Measurements from ENCODE around the gene ICAM3. TPM values are rescaled to one million over a fixed set of nuclear protein-coding genes. Genes with fewer than 3 reads are reported as not detected.
A peak's percentile ranks its signal among the peaks of the same experiment; 100 is the strongest.

ICAM3 gene
- total RNA-seq, 2 donors from 2014 or later: 23.4 to 25.3 TPM

- intact Hi-C loops (cut with DNase I): no loop called here
- ATAC-seq (no peak), DNase-seq (no peak)
Observed at GRCh38 chr19:10295847-10296591, 43.4 kb downstream of the ICAM3 start.

- DNase-seq (no peak), ATAC-seq (no peak)
- intact Hi-C loops (cut with DNase I): no loop called here
Observed at GRCh38 chr19:10295305-10295846, 44.0 kb downstream of the ICAM3 start.

DNA sequence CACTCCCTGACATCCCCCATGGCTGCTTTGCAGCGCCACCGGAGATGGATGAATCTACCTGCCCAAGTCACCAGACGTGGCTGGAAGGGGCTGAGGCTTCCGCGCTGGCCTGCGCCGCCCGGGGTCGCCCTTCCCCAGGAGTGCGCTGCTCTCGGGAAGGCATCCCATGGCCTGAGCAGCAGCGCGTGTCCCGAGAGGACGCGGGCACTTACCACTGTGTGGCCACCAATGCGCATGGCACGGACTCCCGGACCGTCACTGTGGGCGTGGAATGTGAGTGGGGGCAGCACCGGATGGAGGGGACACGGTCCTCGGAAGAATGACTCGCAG, 45.1 kb downstream of the ICAM3 start:
- intact Hi-C loops (cut with DNase I): no loop called here
- ATAC-seq (no peak), DNase-seq (no peak)

GRCh38 chr19:10293637-10294367, 45.6 kb downstream of the ICAM3 start:
- no peak for ATAC-seq
- intact Hi-C loops (cut with DNase I): no loop called here
- DNase-seq: no peak

- no peak for ATAC-seq
- intact Hi-C loops (cut with DNase I): no loop called here
Observed at GRCh38 chr19:10292789-10293636, 46.4 kb downstream of the ICAM3 start.

GRCh38 chr19:10292206-10292788, 47.1 kb downstream of the ICAM3 start:
- intact Hi-C loops (cut with DNase I): no loop called here
- ATAC-seq (peak; percentile 65 to 76), DNase-seq (peak; percentile 87)

More at GRCh38 chr19:10292789-10293636, 46.4 kb downstream of the ICAM3 start:
- no peak for DNase-seq

DNA sequence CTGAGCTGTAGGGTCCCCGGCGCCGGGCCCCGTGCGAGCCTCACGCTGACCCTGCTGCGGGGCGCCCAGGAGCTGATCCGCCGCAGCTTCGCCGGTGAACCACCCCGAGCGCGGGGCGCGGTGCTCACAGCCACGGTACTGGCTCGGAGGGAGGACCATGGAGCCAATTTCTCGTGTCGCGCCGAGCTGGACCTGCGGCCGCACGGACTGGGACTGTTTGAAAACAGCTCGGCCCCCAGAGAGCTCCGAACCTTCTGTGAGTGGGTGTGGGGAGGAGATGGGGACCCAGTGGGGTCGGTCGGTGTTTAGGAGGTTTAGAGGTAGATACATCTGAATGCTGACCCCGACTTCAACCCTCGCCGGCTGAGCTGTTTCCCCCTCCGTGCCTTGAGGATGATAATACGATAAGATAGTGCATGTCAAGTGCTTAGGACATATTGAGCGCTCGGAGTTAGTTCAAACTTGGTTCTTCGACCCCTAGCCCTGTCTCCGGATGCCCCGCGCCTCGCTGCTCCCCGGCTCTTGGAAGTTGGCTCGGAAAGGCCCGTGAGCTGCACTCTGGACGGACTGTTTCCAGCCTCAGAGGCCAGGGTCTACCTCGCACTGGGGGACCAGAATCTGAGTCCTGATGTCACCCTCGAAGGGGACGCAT, 47.7 kb downstream of the ICAM3 start:
- no peak for DNase-seq
- no peak for ATAC-seq
- intact Hi-C loops (cut with DNase I): no loop called here

DNA sequence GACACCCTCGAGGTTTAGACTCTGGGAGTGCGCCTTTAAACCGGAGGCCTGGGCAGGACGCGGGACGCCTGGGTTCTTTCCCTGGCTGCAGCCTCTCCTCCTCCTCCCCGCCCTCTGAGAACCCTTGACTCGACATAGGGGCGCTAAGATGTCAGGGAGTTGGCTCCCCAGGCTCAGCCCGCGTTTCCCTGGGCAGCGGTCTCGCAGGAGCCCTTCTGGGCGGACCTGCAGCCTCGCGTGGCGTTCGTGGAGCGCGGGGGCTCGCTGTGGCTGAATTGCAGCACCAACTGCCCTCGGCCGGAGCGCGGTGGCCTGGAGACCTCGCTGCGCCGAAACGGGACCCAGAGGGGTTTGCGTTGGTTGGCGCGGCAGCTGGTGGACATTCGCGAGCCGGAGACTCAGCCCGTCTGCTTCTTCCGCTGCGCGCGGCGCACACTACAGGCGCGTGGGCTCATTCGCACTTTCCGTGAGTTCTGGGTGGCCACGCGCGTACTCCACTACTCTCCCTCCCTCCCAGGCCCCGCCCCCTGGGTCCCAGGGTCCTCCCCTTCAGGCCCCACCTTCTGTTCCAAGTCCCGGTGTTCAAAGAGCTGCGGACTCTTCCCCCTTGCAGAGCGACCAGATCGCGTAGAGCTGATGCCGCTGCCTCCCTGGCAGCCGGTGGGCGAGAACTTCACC, 48.4 kb downstream of the ICAM3 start:
- ATAC-seq: peak; percentile 39 to 44
- DNase-seq: peak; percentile 73
- intact Hi-C loops (cut with DNase I): no loop called here

DNA sequence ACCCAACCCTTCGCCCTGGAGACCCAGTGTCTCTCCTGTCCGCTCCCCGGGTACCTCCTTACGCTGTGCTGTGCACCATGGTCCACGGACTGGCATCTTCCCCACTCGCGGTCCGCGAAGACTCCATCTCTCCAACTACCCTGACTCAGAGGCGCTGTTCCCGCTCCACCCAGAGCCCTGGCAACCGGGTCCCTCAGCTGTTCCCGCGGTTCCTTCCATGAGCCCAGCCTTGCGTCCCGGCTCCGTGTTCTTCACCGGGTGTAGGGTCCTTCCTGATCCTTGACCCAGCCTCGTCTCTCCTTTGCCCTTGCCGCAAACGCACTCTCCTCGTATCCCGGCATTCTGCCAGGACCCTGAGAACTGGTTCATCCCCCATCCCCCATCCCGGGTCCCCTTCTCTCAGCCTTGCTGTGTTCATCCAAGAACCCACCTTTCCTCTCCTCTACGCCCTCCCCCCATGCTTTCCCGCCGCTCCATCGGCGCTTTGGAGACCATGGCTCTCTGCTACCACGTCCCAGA, 49.0 kb downstream of the ICAM3 start:
- ATAC-seq: peak in 1 of 2 donors; percentile 3
- peak; percentile 58 for DNase-seq
- intact Hi-C loops (cut with DNase I): no loop called here

DNA sequence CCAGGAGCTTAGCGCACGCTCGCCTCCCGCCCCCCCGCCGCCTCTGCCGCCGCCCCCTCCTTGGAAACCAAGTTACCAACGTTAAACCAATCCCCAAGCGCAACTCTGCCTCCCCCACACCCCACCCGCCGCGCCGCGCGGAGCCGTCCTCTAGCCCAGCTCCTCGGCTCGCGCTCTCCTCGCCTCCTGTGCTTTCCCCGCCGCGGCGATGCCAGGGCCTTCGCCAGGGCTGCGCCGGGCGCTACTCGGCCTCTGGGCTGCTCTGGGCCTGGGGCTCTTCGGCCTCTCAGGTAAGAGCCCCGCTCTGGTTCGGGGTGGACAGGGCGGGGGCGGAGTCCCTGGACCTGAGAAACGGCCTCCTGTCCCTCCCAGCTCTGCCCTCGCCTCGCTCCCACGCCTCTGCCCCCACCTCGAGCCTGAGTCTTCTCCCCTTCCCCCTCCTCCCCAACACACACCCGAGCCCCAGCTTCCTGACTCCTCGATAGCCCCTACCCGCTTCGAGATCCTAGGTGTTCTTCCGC, 49.5 kb downstream of the ICAM3 start, which contains the start of gene ICAM5:
Gene ICAM5, plus strand, starts transcription at position 117 of the 521 bp plus-strand sequence. Its CDS starts 92 bp downstream, at position 209.
- ATAC-seq: no peak
- intact Hi-C loops (cut with DNase I): no loop called here
- no peak for DNase-seq

- intact Hi-C loops (cut with DNase I): no loop called here
- peak in 1 of 2 donors; percentile 6 for ATAC-seq
- peak; percentile 65 for DNase-seq
Observed at GRCh38 chr19:10289167-10289835, 50.1 kb downstream of the ICAM3 start.

DNA sequence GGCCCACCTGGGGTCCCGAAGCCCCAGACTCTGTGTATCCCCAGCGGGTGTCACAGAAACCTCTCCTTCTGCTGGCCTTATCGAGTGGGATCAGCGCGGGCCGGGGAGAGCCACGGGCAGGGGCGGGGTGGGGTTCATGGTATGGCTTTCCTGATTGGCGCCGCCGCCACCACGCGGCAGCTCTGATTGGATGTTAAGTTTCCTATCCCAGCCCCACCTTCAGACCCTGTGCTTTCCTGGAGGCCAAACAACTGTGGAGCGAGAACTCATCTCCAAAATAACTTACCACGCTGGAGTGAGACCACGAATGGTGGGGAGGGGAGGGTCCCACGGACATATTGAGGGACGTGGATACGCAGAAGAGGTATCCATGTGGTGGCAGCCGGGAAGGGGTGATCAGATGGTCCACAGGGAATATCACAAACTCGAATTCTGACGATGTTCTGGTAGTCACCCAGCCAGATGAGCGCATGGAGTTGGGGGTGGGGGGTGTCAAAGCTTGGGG, 50.7 kb downstream of the ICAM3 start:
- ATAC-seq (no peak), DNase-seq (no peak)
- intact Hi-C loops (cut with DNase I): no loop called here

GRCh38 chr19:10286803-10287737, 52.4 kb downstream of the ICAM3 start, which contains the start of gene ICAM4:
TSS of gene ICAM4 (plus strand) at chr19:10286955. CDS start at chr19:10287013, 58 bp downstream.
- intact Hi-C loops (cut with DNase I): no loop called here
- ATAC-seq (peak; percentile 70), DNase-seq (peak; percentile 91)

DNA sequence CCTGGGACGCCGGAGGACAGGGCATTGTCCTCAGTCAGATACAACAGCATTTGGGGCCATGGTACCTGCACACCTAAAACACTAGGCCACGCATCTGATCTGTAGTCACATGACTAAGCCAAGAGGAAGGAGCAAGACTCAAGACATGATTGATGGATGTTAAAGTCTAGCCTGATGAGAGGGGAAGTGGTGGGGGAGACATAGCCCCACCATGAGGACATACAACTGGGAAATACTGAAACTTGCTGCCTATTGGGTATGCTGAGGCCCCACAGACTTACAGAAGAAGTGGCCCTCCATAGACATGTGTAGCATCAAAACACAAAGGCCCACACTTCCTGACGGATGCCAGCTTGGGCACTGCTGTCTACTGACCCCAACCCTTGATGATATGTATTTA, 54.0 kb downstream of the ICAM3 start:
- DNase-seq: no peak
- intact Hi-C loops (cut with DNase I): no loop called here

DNA sequence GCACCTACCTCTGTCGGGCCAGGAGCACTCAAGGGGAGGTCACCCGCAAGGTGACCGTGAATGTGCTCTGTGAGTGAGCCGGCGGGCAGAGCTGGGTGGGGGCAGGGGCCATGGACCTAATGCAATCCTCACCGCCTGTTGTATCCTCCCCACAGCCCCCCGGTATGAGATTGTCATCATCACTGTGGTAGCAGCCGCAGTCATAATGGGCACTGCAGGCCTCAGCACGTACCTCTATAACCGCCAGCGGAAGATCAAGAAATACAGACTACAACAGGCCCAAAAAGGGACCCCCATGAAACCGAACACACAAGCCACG, 54.5 kb downstream of the ICAM3 start:
- DNase-seq: no peak
- ATAC-seq: no peak
- intact Hi-C loops (cut with DNase I): no loop called here

More for the DNA sequence above, 54.0 kb downstream of the ICAM3 start:
- no peak for ATAC-seq

Measured in left cardiac atrium (tissue), 4 donors.